Sigmoid colon (tissue), 7 donors: ENCODE data around the gene TOMM40. TPM values are rescaled to one million over a fixed set of nuclear protein-coding genes. Genes with fewer than 3 reads are reported as not detected.

Experiments
- DNase-seq: peaks from one replicate; pipeline ENCODE4 v3.0.0-alpha.2; 2019
- H3K27ac ChIP-seq, 4 donors: fragments of 200-600 bp; sonication (generic); one replicate each; pipeline ENCODE4 v1.5.1; 2016 to 2019; ENCODE audit warnings: mild to moderate bottlenecking in 1 of 4
- H3K27me3 ChIP-seq, 3 donors: fragments of 200-600 bp; sonication (generic); one replicate each; pipeline ENCODE4 v1.5.1; 2019; ENCODE audit warnings: mild to moderate bottlenecking in 1 of 3
- H3K36me3 ChIP-seq, 4 donors: fragments of 200-600 bp; sonication (generic); one replicate each; pipeline ENCODE4 v1.5.1; 2016 to 2019
- H3K4me1 ChIP-seq, 4 donors: fragments of 200-600 bp; sonication (generic); one replicate each; pipeline ENCODE4 v1.5.1; 2017 to 2019
- H3K4me3 ChIP-seq, 4 donors: fragments of 200-600 bp; sonication (generic); one replicate each; pipeline ENCODE4 v1.5.1; 2017 to 2019; ENCODE audit warnings: mild to moderate bottlenecking in 2 of 4, moderate library complexity in 1 of 4
- H3K9me3 ChIP-seq, 4 donors: fragments of 200-600 bp in 3 of 4; sonication (generic) in 3 of 4; one replicate each; pipeline versions ENCODE4 v1.5.1 to v1.6.1; 2013 to 2019
- EP300 ChIP-seq, 4 donors: sonication (generic); formaldehyde crosslinking; IDR thresholded peaks; one replicate each; pipeline ENCODE4 v1.6.1; 2017; ENCODE audit warnings: antibody characterized with exemption in 4 of 4
- POLR2A ChIP-seq, 2 donors: fragments of 450-650 bp; IDR thresholded peaks; one replicate each; pipeline ENCODE4 v1.6.1; 2016; ENCODE audit warnings: antibody characterized with exemption in 2 of 2, mild to moderate bottlenecking in 2 of 2, moderate library complexity in 2 of 2
- POLR2AphosphoS5 ChIP-seq, 4 donors: sonication (generic); formaldehyde crosslinking; IDR thresholded peaks; one replicate each; pipeline ENCODE4 v1.6.1; 2017; ENCODE audit warnings: antibody characterized with exemption in 4 of 4
- WGBS, 2 donors: extraction: QIAGEN DNeasy Blood & Tissue Kit; methylation state at CpG; one replicate each; pipeline ENCODE4 v1.1.7; 2013; 5-methylcytosine and 5-hydroxymethylcytosine counted together
- intact Hi-C: fragments of 100-400 bp; cut with DNase I; formaldehyde crosslinking; loops from one replicate; pipeline ENCODE4 v1.15.1; 2023
- polyA plus RNA-seq, 3 donors: library from polyadenylated mRNA; stranded (reverse); fragments of 200-250 nt; gene quantifications; one replicate each; pipeline ENCODE4 v1.2.3, GENCODE V29; 2013
- total RNA-seq, 4 donors: library from RNA; depleted of rRNA; stranded (reverse); fragments of >200 nt; gene quantifications; one replicate each; pipeline ENCODE4 v1.1.0, GENCODE V29; 2016
- TF ChIP-seq, protein P1 (sequence below), 4 experiments: fragments of 450-650 bp in 3 of 4; fragments of 200-600 bp in 1 of 4; IDR thresholded peaks; one replicate each; pipeline ENCODE4 v1.5.1; 2016 to 2019; ENCODE audit warnings: antibody characterized with exemption in 4 of 4, mild to moderate bottlenecking in 3 of 4, moderate library complexity in 2 of 4
- donor health status: healthy with polysubstance abuse.
- donor health status: Bipolar disorder and iron deficiency.
- donor health status: healthy.

The TOMM40 gene
- total and polyA plus RNA-seq, 7 donors: 21.6 to 76.8 (median 32.4) TPM

DNA sequence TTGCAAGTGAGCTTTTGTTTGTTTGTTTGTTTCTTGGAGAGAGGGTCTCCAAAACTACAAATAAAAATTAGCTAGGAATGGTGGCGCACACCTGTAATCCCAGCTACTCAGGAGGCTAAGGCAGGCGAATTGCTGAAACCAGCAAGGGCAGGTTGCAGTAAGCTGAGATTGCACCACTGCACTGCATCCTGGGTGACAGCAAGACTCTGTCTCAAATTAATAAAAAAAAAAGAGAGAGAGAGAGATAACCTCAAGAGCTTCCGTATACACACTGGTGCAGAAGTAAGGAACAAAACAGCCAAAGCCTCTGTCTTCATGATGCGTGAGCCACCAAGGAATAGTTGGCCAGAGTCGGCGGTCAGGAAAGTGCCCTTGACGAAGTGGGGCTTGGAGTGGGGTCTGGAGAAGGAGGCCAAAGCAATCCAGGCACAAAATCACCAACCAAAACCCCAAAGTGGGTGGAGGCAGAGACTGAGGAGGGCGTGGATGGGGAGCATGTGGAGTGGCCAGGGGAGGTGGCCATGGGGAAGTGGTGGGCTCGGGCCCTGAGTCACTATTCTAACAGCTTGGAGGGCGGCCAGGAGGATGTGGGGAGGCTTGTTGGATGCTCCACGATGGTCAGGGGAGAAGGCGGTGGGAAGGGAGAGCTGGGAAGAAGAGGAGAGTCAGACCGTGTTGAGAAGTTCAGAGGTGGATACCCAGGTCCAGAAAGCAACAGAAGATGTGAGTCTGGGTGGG, 21.2 kb upstream of the TOMM40 start:
- 67 to 72% methylated on average over 13 of the region's 13 CpGs for WGBS, 2 donors
- Histone ChIP-seq H3K9me3 (no peaks in the 10 kb centered on the region), H3K27ac (peak overlapping the region in 3 of 4 donors; percentile 28 to 66 (median 39)), H3K36me3 (peaks cover 16 to 58% (median 29%) of the 10 kb centered on the region in 4 donors), H3K4me3 (no peak overlapping the region), H3K27me3 (no peaks in the 10 kb centered on the region), H3K4me1 (no peaks in the 10 kb centered on the region)
- peak; percentile 80 for DNase-seq
- intact Hi-C loops: no loop called here
- TF ChIP-seq POLR2AphosphoS5 (IDR thresholded peaks at IDR 0.05) (no peak), EP300 (IDR thresholded peaks at IDR 0.05) (no peak), POLR2A (IDR thresholded peaks at IDR 0.05) (no peak)
- TF ChIP-seq, protein P1, sequence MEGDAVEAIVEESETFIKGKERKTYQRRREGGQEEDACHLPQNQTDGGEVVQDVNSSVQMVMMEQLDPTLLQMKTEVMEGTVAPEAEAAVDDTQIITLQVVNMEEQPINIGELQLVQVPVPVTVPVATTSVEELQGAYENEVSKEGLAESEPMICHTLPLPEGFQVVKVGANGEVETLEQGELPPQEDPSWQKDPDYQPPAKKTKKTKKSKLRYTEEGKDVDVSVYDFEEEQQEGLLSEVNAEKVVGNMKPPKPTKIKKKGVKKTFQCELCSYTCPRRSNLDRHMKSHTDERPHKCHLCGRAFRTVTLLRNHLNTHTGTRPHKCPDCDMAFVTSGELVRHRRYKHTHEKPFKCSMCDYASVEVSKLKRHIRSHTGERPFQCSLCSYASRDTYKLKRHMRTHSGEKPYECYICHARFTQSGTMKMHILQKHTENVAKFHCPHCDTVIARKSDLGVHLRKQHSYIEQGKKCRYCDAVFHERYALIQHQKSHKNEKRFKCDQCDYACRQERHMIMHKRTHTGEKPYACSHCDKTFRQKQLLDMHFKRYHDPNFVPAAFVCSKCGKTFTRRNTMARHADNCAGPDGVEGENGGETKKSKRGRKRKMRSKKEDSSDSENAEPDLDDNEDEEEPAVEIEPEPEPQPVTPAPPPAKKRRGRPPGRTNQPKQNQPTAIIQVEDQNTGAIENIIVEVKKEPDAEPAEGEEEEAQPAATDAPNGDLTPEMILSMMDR (IDR thresholded peaks at IDR 0.05): no peak

DNA sequence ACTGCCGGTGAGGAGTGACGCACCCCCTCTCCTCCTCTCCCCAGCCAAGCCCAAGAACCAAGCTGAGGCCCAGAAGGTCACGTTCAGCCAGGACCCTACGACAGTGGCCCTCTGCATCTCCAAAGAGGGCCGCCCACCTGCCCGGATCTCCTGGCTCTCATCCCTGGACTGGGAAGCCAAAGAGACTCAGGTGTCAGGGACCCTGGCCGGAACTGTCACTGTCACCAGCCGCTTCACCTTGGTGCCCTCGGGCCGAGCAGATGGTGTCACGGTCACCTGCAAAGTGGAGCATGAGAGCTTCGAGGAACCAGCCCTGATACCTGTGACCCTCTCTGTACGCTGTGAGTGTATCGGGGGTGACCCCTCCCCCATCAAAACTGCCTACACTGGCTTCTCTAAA, 19.2 kb upstream of the TOMM40 start:
- peak overlapping the region in 1 of 4 donors; percentile 18 for H3K27ac ChIP-seq
- no peaks in the 10 kb centered on the region for H3K9me3 ChIP-seq

DNA sequence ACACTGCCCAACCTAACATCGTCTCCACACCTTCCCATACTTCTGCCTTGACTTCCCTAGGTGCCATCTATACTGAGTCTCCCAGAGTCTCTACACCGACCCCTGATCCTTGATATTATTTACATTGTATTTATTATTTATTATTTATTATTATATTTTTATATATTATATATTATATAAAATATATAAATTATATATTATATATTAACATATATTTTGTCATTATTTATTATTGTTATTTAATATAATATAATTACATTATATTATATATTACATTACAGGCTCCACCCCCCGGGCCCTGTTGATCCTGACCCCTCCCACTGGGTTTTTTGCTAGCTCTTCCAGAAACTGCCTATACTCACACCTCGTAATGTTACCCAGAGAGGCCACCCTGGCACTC, 18.4 kb upstream of the TOMM40 start:
- intact Hi-C loops: no loop called here
- no peak overlapping the region for H3K4me3 ChIP-seq
- peaks cover 31 to 63% (median 38%) of the 10 kb centered on the region in 4 donors for H3K36me3 ChIP-seq
- H3K4me1 ChIP-seq: no peaks in the 10 kb centered on the region
- no peaks in the 10 kb centered on the region for H3K9me3 ChIP-seq
- DNase-seq: no peak
- 82 to 83% methylated on average over 4 of the region's 4 CpGs for WGBS, 2 donors
- no peak overlapping the region for H3K27ac ChIP-seq
- no peaks in the 10 kb centered on the region for H3K27me3 ChIP-seq
- TF ChIP-seq POLR2AphosphoS5 (IDR thresholded peaks at IDR 0.05) (no peak), EP300 (IDR thresholded peaks at IDR 0.05) (no peak), POLR2A (IDR thresholded peaks at IDR 0.05) (no peak)
- TF ChIP-seq, protein P1 (IDR thresholded peaks at IDR 0.05): no peak

More for the DNA sequence above, 19.2 kb upstream of the TOMM40 start:
- no peak overlapping the region for H3K4me3 ChIP-seq
- H3K36me3 ChIP-seq: peaks cover 30 to 61% (median 34%) of the 10 kb centered on the region in 4 donors
- DNase-seq: no peak
- no peaks in the 10 kb centered on the region for H3K4me1 ChIP-seq
- intact Hi-C loops: no loop called here
- TF ChIP-seq, protein P1 (IDR thresholded peaks at IDR 0.05): no peak
- TF ChIP-seq EP300 (IDR thresholded peaks at IDR 0.05) (no peak), POLR2AphosphoS5 (IDR thresholded peaks at IDR 0.05) (no peak), POLR2A (IDR thresholded peaks at IDR 0.05) (no peak)
- WGBS, 2 donors: 95 to 96% methylated on average over 14 of the region's 14 CpGs
- H3K27me3 ChIP-seq: no peaks in the 10 kb centered on the region

DNA sequence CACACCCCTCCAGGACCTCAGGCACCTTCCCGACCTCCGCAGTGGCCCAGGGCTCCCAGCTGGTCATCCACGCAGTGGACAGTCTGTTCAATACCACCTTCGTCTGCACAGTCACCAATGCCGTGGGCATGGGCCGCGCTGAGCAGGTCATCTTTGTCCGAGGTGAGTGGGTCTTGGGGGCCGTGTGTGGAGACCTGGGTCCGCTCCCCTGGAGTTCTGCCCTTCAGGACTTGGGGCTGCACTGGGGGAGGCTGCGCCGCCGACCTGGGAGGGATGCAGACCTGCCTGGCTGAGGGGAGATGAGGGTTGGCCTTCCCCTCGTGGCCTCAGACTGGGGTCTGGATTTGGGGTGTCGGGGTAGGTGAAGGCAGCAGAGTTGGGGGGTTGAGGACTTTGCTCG, 16.7 kb upstream of the TOMM40 start:
- no peak for DNase-seq
- H3K4me1 ChIP-seq: no peaks in the 10 kb centered on the region
- no peaks in the 10 kb centered on the region for H3K27me3 ChIP-seq
- intact Hi-C loops: no loop called here
- peaks cover 31 to 75% (median 42%) of the 10 kb centered on the region in 4 donors for H3K36me3 ChIP-seq
- 93 to 95% methylated on average over 16 of the region's 16 CpGs for WGBS, 2 donors
- TF ChIP-seq POLR2A (IDR thresholded peaks at IDR 0.05): no peak
- TF ChIP-seq, protein P1 (IDR thresholded peaks at IDR 0.05): no peak
- TF ChIP-seq EP300 (IDR thresholded peaks at IDR 0.05): no peak
- no peak for TF ChIP-seq POLR2AphosphoS5 (IDR thresholded peaks at IDR 0.05)
- H3K9me3 ChIP-seq: no peaks in the 10 kb centered on the region
- no peak overlapping the region for H3K4me3 ChIP-seq
- no peak overlapping the region for H3K27ac ChIP-seq
